HK-2 (cell line): ENCODE measurements around the gene ARFIP1.

Source experiments
- DNase-seq: peaks from one replicate; pipeline ENCODE4 v3.0.0-alpha.2; 2018; ENCODE audit not compliant: unreplicated experiment

The ARFIP1 gene

GRCh38 chr4:152938237-152938947 lies 158.6 kb downstream of the ARFIP1 start:
- no peak for DNase-seq

DNA sequence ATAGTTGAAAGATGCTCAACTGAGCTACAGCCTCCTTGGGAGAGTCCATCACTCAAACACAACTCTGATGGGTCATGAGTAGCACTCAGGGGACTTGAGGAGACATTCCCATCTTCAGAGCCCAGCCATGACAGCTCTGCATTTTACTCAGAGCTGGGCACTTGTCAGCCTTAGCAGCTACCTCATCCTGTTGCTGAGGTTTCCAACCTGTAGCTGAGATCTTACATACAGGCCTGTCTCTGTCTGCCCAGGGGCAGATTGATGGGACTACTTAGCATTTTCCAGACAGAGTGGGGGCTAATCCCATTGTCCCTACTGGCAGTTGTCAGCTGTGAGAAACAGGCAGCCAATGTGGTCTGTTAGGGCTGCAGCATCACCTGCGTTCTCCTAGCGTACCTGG lies 159.9 kb downstream of the ARFIP1 start:
- DNase-seq, result no peak

DNA sequence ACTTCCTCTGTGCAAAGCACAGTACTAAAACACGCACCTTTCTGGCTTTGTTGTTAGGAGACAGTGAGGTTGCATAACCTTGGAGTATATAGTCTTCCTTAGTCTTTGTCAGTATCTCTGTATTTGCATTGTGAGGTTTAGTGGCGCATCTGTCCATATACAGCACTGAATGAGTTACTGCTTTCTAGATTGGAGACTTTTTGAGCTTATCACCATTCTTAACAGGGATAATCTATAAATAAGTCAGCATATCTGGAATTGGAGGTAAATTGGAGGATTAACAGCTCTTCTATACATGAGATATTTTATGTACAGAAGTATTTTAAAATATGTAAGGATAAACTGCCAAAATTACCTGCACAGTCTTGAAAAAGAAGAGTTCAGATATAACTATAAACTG lies 160.7 kb downstream of the ARFIP1 start:
- DNase-seq, result no peak

- DNase-seq, result no peak
These were observed 161.7 kb downstream of the ARFIP1 start for GRCh38 chr4:152941411-152941810.

GRCh38 chr4:152942346-152942745 lies 162.6 kb downstream of the ARFIP1 start:
- DNase-seq, result no peak

- no peak for DNase-seq
These were observed 163.9 kb downstream of the ARFIP1 start for GRCh38 chr4:152943672-152944071.

- DNase-seq, result no peak
These were observed 165.0 kb downstream of the ARFIP1 start for GRCh38 chr4:152944666-152945320.

DNA sequence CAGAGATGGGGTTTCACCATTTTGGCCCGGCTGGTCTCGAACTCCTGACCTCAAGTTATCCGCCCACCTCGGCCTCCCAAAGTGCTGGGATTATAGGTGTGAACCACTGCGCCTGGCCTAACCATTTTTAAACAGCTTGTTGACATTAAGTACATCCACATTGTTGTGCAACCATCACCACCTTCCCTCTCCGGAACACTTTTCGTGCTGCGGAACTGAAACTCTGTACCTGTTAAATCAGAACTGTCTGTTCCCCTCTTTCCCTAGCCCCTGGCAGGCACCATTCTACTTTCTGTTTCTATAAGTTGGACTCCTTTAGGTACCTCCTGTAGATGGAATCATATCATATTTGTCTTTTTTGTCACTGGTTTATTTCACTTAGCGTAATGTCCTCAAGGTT lies 165.9 kb downstream of the ARFIP1 start:
- DNase-seq, result no peak

DNA sequence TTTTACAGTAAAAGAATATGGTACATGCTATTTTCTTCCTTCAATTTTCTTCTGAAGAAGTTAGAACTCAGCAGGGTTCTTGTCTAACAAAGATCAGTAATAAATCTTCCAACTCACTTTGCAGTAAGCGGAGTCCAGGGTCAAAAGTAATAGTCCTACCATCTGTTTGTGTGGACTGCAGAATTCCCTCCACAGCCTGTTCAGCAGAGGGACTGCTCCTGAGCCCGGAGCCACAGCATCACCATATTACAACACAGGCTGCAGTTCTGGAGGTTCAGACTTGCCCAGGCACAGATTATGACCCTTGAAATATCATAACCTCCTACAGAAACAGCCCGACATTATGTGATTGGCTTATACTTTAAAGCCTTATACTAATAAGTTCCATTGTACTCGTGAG lies 166.7 kb downstream of the ARFIP1 start:
- DNase-seq, result no peak

DNA sequence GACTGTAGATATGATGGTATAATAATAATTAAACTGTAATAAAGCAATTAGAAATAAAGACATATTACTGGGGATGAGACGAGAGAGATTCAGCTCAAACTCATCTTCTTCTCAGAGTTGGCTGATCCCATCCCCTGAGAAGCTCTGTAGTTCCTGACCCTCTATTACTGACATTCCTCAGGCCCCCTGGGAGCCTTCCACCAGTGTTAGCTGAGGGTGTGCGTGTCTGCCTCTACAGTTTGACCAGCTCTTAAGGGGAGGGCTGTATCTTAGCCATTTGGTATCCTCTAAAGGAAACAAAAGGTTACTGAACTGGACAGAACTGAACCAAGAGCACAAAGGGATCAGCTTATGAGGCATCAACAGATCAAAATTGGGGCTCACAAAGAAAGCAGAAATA lies 167.6 kb downstream of the ARFIP1 start:
- no peak for DNase-seq

- no peak for DNase-seq
These were observed 170.2 kb downstream of the ARFIP1 start for GRCh38 chr4:152949930-152950329.

GRCh38 chr4:152950402-152951274 lies 170.9 kb downstream of the ARFIP1 start:
- DNase-seq, result no peak

DNA sequence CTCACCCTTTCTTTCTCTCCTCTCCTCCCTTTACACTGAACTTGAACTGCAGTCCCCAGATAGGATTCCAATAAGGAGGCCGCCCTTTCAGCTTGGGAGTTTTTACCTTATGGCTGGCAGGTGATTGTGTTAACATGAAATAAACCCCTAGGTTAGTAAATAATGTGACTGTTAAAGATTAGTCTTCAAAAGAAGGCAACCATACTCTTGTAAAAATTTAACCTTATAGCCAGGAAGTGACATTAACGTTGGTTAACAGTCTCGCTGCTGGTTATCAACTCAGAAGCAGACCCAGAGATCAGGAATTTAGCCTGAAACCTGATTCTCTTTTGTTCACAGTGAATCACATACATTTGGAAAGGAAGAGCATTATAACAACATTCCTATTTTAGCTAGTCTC lies 171.6 kb downstream of the ARFIP1 start:
- no peak for DNase-seq

GRCh38 chr4:152953514-152953913 lies 173.8 kb downstream of the ARFIP1 start:
- no peak for DNase-seq

GRCh38 chr4:152954741-152955140 lies 175.0 kb downstream of the ARFIP1 start:
- no peak for DNase-seq

- DNase-seq, result no peak
These were observed 176.4 kb downstream of the ARFIP1 start for GRCh38 chr4:152956147-152956546.

DNA sequence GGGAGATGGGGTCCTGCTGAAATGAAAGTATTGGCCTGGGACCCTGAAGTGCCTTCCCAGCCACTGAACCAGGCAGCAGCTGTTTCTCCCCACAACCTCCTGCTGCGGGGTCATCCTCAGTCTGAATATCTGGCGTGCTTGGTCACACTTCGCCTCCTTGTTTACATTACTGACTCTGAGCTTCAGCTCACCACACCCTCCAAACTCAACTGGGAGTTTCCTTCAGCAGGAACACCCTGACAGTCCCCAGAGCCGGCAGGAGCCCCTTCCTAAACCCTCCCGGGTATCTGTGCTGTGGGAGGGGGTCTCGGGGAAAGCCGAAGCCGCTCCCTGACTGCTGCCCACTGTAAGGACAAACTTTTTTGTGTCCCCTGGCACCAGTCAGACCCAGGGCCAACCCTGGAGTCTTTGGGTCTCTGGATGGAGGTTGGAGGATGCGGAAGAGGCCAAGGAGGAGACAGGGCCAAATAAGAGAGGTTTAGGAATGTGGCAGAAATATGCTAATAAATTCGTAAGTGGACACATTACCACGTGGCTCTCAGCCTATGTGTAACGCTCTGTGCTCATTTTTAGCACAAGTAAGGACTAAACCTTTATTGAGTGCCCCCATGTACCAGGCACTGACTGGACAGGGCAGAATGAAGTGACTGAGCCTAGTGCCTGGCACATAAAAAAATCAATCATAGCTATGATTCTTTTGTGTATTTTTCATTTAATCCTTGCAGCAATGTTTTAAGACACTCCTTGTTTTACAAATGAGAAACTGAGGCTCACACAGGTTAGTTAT lies 177.1 kb downstream of the ARFIP1 start:
- DNase-seq, result peak; percentile 59

GRCh38 chr4:152957437-152958171 lies 177.8 kb downstream of the ARFIP1 start:
- DNase-seq, result no peak

DNA sequence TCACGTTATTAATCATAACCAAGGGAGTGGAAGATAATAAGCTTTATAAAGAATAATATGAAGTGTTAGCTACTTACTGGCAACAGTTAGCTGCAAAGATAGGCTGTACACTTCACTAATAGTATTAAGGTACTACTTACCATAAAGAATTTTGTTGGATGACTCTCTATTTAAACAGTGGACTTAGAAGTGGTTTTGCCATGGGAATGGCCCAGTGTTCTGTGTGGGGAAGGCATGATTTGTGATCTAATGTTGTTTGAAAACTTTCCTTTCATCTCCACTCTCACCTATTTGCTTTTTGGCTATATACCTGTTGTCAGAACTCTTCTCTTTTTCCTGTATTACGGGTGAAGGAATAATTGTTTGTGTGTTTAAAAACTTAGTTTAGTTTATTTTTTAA lies 179.3 kb downstream of the ARFIP1 start:
- no peak for DNase-seq

DNA sequence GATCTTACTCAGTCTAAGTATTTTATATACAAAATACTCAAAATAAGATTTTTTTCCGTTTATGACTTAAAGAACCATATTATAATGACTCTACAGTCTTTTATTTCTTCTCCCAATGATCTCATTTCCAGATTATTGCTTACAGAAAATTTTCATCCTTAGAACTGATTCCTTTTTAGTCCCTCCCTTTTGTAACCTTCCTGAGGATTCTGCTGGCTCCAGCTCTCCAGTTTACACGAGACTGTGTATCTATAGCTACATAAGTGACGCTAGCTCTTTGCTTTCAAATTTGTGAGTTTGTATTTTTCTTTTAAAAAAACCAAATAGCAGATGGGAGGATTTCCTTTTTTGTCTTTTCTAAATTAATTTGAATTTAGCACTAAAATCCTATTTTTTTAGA lies 180.3 kb downstream of the ARFIP1 start:
- DNase-seq, result no peak
